GM03348 (cell line): ENCODE results near the gene FGF18.
"Not testable (repeated sequence)": the region's sequence is repeated elsewhere in the genome, so short reads cannot be mapped to it uniquely, and the experiment has no call there.

Experiments
- DNase-seq: peaks from one replicate; pipeline ENCODE4 v3.0.0; 2012; ENCODE audit warnings: low spot score

FGF18 gene

GRCh38 chr5:171497494-171497893, 78.0 kb downstream of the FGF18 start:
- DNase-seq, result not testable (repeated sequence)

GRCh38 chr5:171498166-171498565, 78.7 kb downstream of the FGF18 start:
- DNase-seq, result no peak

GRCh38 chr5:171499611-171500010, 80.2 kb downstream of the FGF18 start:
- DNase-seq, result no peak

- no peak for DNase-seq
Observed at GRCh38 chr5:171505473-171506043, 86.1 kb downstream of the FGF18 start.

GRCh38 chr5:171506951-171507350, 87.5 kb downstream of the FGF18 start:
- DNase-seq, result no peak
